HG03025 (cell line): ENCODE measurements around the gene ETNK1.

Experiments used
- ATAC-seq: cut with Tn5 transposase; IDR thresholded peaks from one replicate; pipeline ENCODE4 v1.9.1; 2021; ENCODE audit warnings: mild to moderate bottlenecking, moderate library complexity; ENCODE audit not compliant: unreplicated experiment, low FRiP score

Gene ETNK1

GRCh38 chr12:22631863-22632463, 7.0 kb downstream of the ETNK1 start:
- ATAC-seq = no peak

- no peak for ATAC-seq
Measured at GRCh38 chr12:22634883-22635282, 9.9 kb downstream of the ETNK1 start.

GRCh38 chr12:22635812-22636211, 10.8 kb downstream of the ETNK1 start:
- no peak for ATAC-seq

GRCh38 chr12:22640851-22641250, 15.9 kb downstream of the ETNK1 start:
- ATAC-seq = no peak

DNA sequence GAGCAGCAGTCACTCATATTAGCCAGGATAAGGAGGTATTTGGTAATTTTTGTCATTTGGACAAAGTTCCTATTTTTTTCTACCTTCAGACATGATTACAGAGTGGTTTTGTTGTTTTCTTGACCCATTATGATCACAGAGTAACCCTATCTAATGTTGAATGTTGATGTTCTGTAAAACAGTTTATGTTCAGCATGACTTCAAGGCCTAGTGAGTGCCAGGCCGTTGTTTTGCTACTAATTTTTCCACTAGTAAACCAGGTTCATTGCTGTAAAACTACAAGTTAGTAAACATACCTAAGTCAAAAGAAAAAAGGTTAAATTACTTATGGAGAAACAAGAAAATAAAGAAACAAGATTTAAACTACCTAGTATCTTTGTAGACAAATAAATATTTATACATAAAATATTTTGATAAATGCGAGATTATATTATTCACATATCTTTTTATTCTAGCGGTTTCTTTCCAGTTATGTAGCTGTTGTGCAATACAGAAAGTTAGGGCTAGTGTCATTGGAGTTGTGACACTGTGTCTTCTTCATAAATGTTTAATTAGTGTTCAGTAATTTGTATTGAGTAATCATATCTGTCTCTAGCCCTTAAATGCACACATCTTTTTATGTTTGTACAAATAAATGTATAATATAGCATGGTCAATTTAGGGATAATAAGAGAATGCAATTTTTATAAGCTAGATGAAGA, 16.5 kb downstream of the ETNK1 start:
- ATAC-seq = no peak

DNA sequence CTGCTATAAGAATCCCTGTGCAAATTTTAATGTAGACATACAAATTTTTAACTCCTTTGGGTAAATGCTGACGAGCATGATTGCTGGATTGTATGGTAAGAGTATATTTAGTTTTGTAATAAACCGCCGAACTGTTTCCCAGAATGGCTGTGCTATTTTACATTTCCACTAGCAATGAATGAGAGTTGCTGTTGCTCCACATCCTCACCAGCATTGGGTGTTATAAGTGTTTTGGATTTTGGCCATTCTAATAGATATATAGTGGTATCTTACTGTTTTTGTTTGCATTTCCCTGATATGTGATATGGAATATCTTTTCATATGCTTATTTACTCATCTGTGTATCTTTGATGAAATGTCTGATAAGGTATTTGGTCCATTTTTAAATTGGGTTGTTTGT, 23.7 kb downstream of the ETNK1 start:
- ATAC-seq = no peak

GRCh38 chr12:22653075-22653474, 28.1 kb downstream of the ETNK1 start:
- ATAC-seq = no peak

DNA sequence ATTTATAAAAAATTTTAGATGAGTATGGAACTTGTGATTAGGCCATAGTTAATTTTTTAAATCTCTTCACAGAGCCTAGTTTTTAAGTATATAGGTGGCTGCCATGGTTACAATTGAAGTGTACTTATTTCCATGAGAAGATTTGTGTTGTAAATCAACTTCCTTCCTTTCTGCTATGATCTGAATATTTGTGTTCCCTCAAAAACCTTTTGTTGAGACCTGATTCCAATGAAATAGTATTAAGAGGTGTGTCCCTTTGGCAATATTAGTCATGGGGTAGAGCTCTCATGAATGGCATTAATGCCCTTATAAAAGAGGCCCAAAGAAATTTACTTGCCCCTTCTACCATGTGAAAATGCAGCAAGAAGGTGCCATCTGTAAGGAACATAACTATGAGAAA, 28.8 kb downstream of the ETNK1 start:
- ATAC-seq = no peak

- no peak for ATAC-seq
Measured at GRCh38 chr12:22656376-22656775, 31.4 kb downstream of the ETNK1 start.

- ATAC-seq = no peak
Measured at GRCh38 chr12:22656831-22657230, 31.9 kb downstream of the ETNK1 start.

GRCh38 chr12:22657538-22657937, 32.6 kb downstream of the ETNK1 start:
- no peak for ATAC-seq

DNA sequence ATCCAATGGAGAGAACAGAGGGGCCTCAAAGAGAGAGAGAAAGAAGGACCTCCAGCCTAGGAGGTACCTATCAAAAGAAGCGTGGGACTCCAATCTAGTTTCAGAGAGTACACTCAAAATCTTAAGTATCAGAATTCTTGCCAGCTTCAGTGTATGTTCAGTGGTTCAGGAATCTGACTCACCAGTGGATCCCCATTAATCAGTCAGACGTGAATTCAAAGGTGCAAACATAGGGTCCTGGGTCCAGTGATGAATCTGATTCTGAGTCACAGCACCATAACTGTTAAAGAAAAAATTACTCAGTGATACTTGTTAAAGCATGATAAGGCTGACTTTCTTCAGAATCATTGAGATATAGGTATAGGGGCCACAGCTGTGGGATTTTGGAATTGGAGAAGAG, 33.2 kb downstream of the ETNK1 start:
- ATAC-seq = no peak

GRCh38 chr12:22662356-22662755, 37.4 kb downstream of the ETNK1 start:
- ATAC-seq = no peak

DNA sequence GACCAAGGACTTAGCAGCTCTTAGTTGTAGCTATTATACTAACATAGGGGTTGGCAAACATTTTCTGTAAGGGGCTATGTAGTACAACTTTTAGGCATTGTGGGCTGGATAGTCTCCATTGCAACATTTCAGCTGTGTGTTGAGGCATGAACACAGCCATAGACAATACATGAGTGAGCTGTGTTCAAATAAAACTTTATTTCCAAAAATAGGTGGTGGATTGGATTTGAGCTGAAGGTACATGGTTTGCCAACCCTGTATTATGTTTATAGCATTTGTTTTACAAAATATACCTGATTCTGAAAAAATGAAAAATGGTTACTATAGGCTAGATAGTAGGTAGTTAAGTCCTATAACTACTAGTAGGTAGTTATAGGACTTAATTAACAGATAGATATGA, 40.5 kb downstream of the ETNK1 start:
- ATAC-seq = no peak

DNA sequence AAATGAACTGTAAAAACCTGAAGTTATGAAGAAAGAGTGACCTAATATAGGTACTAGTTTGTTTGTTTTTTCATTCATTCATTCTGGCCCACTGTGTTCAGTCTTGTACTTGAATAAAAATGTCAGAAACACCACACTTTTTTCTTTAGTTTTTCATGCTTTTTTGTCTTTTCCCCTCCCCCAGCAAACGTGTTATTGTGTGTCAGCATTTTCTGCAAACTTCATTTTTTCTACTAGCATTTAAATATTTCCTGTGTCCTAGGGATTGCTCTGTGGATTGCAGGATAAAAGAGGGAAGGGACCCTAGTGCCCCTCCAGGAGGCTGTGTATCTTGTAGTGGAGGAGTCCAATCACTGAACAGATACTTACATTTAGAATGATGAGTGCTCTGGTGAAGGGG, 42.2 kb downstream of the ETNK1 start:
- ATAC-seq = no peak

- no peak for ATAC-seq
Measured at GRCh38 chr12:22668441-22668840, 43.5 kb downstream of the ETNK1 start.

DNA sequence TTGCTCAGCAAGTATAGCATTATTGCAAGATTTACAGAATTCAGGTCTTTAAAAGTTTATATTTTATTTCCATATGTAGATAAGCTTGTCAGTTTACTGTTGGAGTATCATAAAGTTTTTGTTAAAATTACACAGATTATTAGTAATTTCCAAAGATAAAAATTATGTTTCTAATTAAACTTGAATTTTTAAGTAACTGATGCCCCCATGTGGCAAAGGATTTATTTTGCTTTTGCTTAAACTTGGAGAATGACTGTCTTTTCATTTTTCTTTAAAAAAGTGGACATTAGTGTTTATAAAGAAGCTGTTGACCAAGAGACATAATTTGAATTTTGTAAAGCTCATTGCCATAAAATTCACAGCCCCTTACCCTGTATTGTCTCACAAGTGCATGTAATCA, 45.8 kb downstream of the ETNK1 start:
- ATAC-seq = no peak

GRCh38 chr12:22672951-22673350, 48.0 kb downstream of the ETNK1 start:
- no peak for ATAC-seq

- ATAC-seq = no peak
Measured at GRCh38 chr12:22677781-22678574, 53.0 kb downstream of the ETNK1 start.

DNA sequence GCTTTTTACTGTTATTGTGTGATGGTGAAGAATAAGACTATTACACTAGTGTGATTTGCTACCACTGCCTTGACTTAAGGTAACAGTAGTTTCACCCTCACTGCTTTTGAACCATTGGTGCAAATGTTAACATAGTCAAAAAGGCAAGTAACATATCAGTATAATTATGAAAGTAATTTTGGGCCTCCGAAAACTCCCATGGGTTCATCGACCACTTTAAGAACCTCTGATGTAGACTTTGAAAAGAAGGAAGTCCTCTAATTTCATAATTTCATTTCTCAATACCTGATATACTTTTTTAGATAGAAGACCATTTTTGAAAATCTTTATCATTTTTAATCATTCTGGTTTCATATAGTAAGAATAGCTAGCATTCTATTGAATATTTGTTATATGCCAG, 57.7 kb downstream of the ETNK1 start:
- ATAC-seq = no peak

DNA sequence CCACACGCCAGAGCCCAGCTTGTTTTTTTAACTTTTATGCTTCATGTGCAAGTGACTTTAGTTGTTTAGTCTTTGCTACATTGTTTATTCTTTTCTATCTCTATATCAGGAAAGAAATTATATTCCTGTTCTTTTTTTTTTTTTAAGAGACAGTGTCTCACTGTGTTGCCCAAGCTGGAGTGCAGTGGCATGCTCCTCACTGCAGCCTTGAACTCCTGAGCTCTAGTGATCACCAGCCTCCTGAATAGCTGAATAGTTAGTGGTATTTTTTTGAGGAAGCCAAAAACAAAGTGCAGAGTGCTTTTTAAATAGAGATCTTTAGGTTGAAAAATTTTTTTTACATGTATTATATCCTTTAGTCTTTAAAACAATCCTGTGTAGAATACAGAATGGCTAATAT, 58.2 kb downstream of the ETNK1 start:
- no peak for ATAC-seq
